Renal cortical epithelial cell (primary cell): ENCODE results near the gene MKNK1. TPM values are rescaled to one million over a fixed set of nuclear protein-coding genes. Genes with fewer than 3 reads are reported as not detected.
A peak's percentile ranks its signal among the peaks of the same experiment; 100 is the strongest.

Source experiments
- DNase-seq: peaks from one replicate; pipeline ENCODE4 v3.0.0-alpha.2; 2011; ENCODE audit warnings: low read depth
- total RNA-seq: library from RNA; depleted of rRNA; stranded (reverse); fragments of >200 nt; gene quantifications from 2 replicates; pipeline ENCODE4 v1.2.3, GENCODE V29; 2014

MKNK1 gene
- total RNA-seq, 1 donor from 2014 or later: 20.0 TPM

GRCh38 chr1:46596036-46596435, 8.0 kb downstream of the MKNK1 start:
- no peak for DNase-seq

GRCh38 chr1:46595127-46595526, 8.9 kb downstream of the MKNK1 start:
- no peak for DNase-seq

- no peak for DNase-seq
Observed at GRCh38 chr1:46594063-46594462, 10.0 kb downstream of the MKNK1 start.

GRCh38 chr1:46592823-46593222, 11.2 kb downstream of the MKNK1 start:
- no peak for DNase-seq

- no peak for DNase-seq
Observed at GRCh38 chr1:46589529-46589928, 14.5 kb downstream of the MKNK1 start.

GRCh38 chr1:46587069-46587468, 17.0 kb downstream of the MKNK1 start:
- DNase-seq: no peak

GRCh38 chr1:46585312-46585938, 18.6 kb downstream of the MKNK1 start:
- DNase-seq: no peak

GRCh38 chr1:46583494-46583893, 20.6 kb downstream of the MKNK1 start:
- DNase-seq: no peak

- no peak for DNase-seq
Observed at GRCh38 chr1:46582972-46583371, 21.1 kb downstream of the MKNK1 start.

- DNase-seq: no peak
Observed at GRCh38 chr1:46581681-46582455, 22.2 kb downstream of the MKNK1 start.

GRCh38 chr1:46580140-46580903, 23.7 kb downstream of the MKNK1 start:
- peak; percentile 9 for DNase-seq

GRCh38 chr1:46577671-46578070, 26.4 kb downstream of the MKNK1 start:
- DNase-seq: no peak

- DNase-seq: no peak
Observed at GRCh38 chr1:46576596-46576995, 27.5 kb downstream of the MKNK1 start.

GRCh38 chr1:46575778-46576177, 28.3 kb downstream of the MKNK1 start:
- no peak for DNase-seq

GRCh38 chr1:46575300-46575699, 28.8 kb downstream of the MKNK1 start:
- no peak for DNase-seq

GRCh38 chr1:46571691-46572225, 32.3 kb downstream of the MKNK1 start:
- no peak for DNase-seq

- no peak for DNase-seq
Observed at GRCh38 chr1:46569884-46570725, 34.0 kb downstream of the MKNK1 start.

- DNase-seq: no peak
Observed at GRCh38 chr1:46569116-46569515, 35.0 kb downstream of the MKNK1 start.

GRCh38 chr1:46568461-46568891, 35.6 kb downstream of the MKNK1 start:
- no peak for DNase-seq

GRCh38 chr1:46563341-46563740, 40.7 kb downstream of the MKNK1 start:
- no peak for DNase-seq

- DNase-seq: no peak
Observed at GRCh38 chr1:46562498-46562897, 41.6 kb downstream of the MKNK1 start.

GRCh38 chr1:46558966-46559365, 45.1 kb downstream of the MKNK1 start:
- no peak for DNase-seq
